GM12878 (cell line): Measurements from ENCODE around the gene LGI2. TPM values are rescaled to one million over a fixed set of nuclear protein-coding genes. Genes with fewer than 3 reads are reported as not detected.
A peak's percentile ranks its signal among the peaks of the same experiment; 100 is the strongest.

Experiments used
- ATAC-seq: fragments of 200-7000 bp; cut with Tn5 transposase; 3 replicates; pipeline ENCODE4 v1.9.1; 2020; ENCODE audit warnings: mild to moderate bottlenecking, moderate library complexity
- BruUV-seq: library from RNA; stranded (reverse); fragments of 400-500 nt; replicated peaks from 2 replicates; lab custom pipeline; 2021; lab: Mats Ljungman, UMichigan
- CTCF ChIA-PET: fragments of 300-600 bp; sonication (Branson Sonifier 250); formaldehyde crosslinking; extraction: SDS; loops from one replicate; lab custom pipeline; 2021; ENCODE audit warnings: inconsistent platforms; lab: Yijun Ruan, JAX
- POLR2A ChIA-PET: fragments of 350-600 bp; formaldehyde crosslinking; extraction: SDS; loops from one replicate; lab custom pipeline; 2021; ENCODE audit warnings: inconsistent platforms; lab: Charles Lee
- RAD21 ChIA-PET: fragments of 300-600 bp; sonication (Branson Sonifier 250); formaldehyde crosslinking; loops from one replicate; lab custom pipeline; 2023; ENCODE audit warnings: antibody characterized with exemption; ENCODE audit not compliant: unreplicated experiment; lab: Charles Lee
- SMC1A ChIA-PET: fragments of 300-600 bp; sonication (Branson Sonifier 250); formaldehyde crosslinking; loops from one replicate; lab custom pipeline; 2023; ENCODE audit not compliant: unreplicated experiment, uncharacterized antibody; lab: Charles Lee
- DNase-seq: peaks from one replicate; pipeline ENCODE4 v3.0.0-alpha.2; 2011; ENCODE audit warnings: low read depth, low spot score
- FAIRE-seq: peaks from 3 replicates; lab custom pipeline; 2011; peaks lifted over from hg19 to GRCh38; lab: Jason Lieb, UNC
- H2AFZ ChIP-seq: 2 replicates; pipeline ENCODE4 v1.6.0; 2011; ENCODE audit warnings: low read depth, low read length, control low read depth; ENCODE audit not compliant: control insufficient read depth
- H3K27ac ChIP-seq: 2 replicates; pipeline ENCODE4 v1.5.1; 2011; ENCODE audit warnings: control low read depth; ENCODE audit not compliant: control insufficient read depth, insufficient read depth
- H3K27me3 ChIP-seq, 2 experiments: replicated peaks in 1 of 2; 2 replicates each; pipeline versions ENCODE4 v1.6.0 to v1.6.1; 2011; ENCODE audit warnings: low read length in 1 of 2; ENCODE audit not compliant: control insufficient read depth in 2 of 2, insufficient read depth in 2 of 2
- H3K36me3 ChIP-seq, 2 experiments: 2 replicates each; pipeline ENCODE4 v1.5.1; 2011; ENCODE audit warnings: low read length in 1 of 2; ENCODE audit not compliant: control insufficient read depth in 2 of 2, insufficient read depth in 2 of 2
- H3K4me1 ChIP-seq: 2 replicates; pipeline ENCODE4 v1.6.1; 2011; ENCODE audit warnings: mild to moderate bottlenecking, low read length, moderate library complexity, mixed read lengths; ENCODE audit not compliant: control insufficient read depth, insufficient read depth
- H3K4me2 ChIP-seq: 2 replicates; pipeline ENCODE4 v1.6.0; 2011; ENCODE audit warnings: control low read depth; ENCODE audit not compliant: control insufficient read depth, insufficient read depth
- H3K4me3 ChIP-seq: fragments of 200-600 bp; sonication (generic); 2 replicates; pipeline ENCODE4 v1.5.1; 2016
- H3K79me2 ChIP-seq: 2 replicates; pipeline ENCODE4 v1.6.0; 2011; ENCODE audit warnings: low read length; ENCODE audit not compliant: control insufficient read depth, insufficient read depth
- H3K9ac ChIP-seq: 2 replicates; pipeline ENCODE4 v1.8.0; 2011; ENCODE audit warnings: low read length, control low read depth, mixed read lengths; ENCODE audit not compliant: control insufficient read depth, insufficient read depth
- H3K9me3 ChIP-seq: replicated peaks from 3 replicates; pipeline ENCODE4 v1.5.1; 2011; ENCODE audit warnings: mild to moderate bottlenecking, low read length; ENCODE audit not compliant: control insufficient read depth, insufficient read depth
- H4K20me1 ChIP-seq: 2 replicates; pipeline ENCODE4 v1.6.0; 2011; ENCODE audit not compliant: control insufficient read depth, insufficient read depth
- IKZF1 ChIP-seq: fragments of 450-650 bp; conservative IDR thresholded peaks from 2 replicates; pipeline ENCODE4 v1.6.1; 2017; ENCODE audit warnings: antibody characterized with exemption, mild to moderate bottlenecking
- MEF2A ChIP-seq: IDR thresholded peaks from 2 replicates; pipeline ENCODE4 v1.6.1; 2011; ENCODE audit warnings: low read depth, mild to moderate bottlenecking, low read length, moderate library complexity; ENCODE audit not compliant: insufficient read depth
- SUZ12 ChIP-seq: fragments of 200-600 bp; sonication (generic); IDR thresholded peaks from one replicate; pipeline ENCODE4 v1.6.1; 2018; ENCODE audit warnings: antibody characterized with exemption, mild to moderate bottlenecking; ENCODE audit not compliant: unreplicated experiment
- WGBS: methylation state at CpG from one replicate; pipeline ENCODE4 v1.1.6; 2016; ENCODE audit warnings: low lambda C conversion rate; ENCODE audit not compliant: insufficient replicate concordance, insufficient coverage; ENCODE audit errors: missing lambda C conversion rate; 5-methylcytosine and 5-hydroxymethylcytosine counted together
- in situ Hi-C: fragments of 300-500 bp; cut with MboI; formaldehyde crosslinking; loops from 9 replicates; pipeline ENCODE4 v1.14.3; 2018; ENCODE audit warnings: mixed read lengths
- intact Hi-C: fragments of 100-400 bp; cut with micrococcal nuclease; formaldehyde crosslinking; loops from one replicate; pipeline ENCODE4 v1.14.2; 2022; ENCODE audit not compliant: unreplicated experiment
- polyA plus RNA-seq, 11 experiments: library from polyadenylated mRNA; depleted of rRNA in 4 of 11; unstranded in 6 of 11; stranded (reverse) in 5 of 11; fragments of >200 nt; fragmentation: Nextera tagmentation in 4 of 11; fragmentation: Illumina TruSeq in 1 of 11; extraction: Ambion mirVana in 4 of 11; extraction: Trizol in 1 of 11; gene quantifications; 1 replicate in 1 of 11; 2 replicates in 10 of 11; pipeline versions ENCODE4 v1.2.1 to v1.2.3, GENCODE V29; 2011 to 2016; ENCODE audit warnings: inconsistent platforms in 2 of 11, missing spikeins in 2 of 11, low read depth in 1 of 11
- total RNA-seq, 4 experiments: library from RNA; depleted of rRNA in 3 of 4; stranded (reverse); fragments of >200 nt in 3 of 4; fragmentation: Illumina TruSeq in 1 of 4; extraction: Trizol in 1 of 4; gene quantifications; 2 replicates each; pipeline versions ENCODE4 v1.2.1 to v1.2.3, GENCODE V29; 2013 to 2021

Gene LGI2
- total and polyA plus RNA-seq, 10 of the 15 experiments (the other 5 are each of a cell fraction or from before 2014, with no cell fraction given): not detected

GRCh38 chr4:25029479-25030276 lies 1.1 kb downstream of the LGI2 start:
- H3K9me3 ChIP-seq: no peaks in the 10 kb centered on the region
- no TSS peak for BruUV-seq
- H4K20me1 ChIP-seq: no peaks in the 10 kb centered on the region
- CTCF ChIA-PET: no interaction called here
- TF ChIP-seq SUZ12 (peak; percentile 27), IKZF1 (no peak)
- H2AFZ ChIP-seq: no peak overlapping the region
- SMC1A ChIA-PET: no interaction called here
- H3K4me1 ChIP-seq: no peaks in the 10 kb centered on the region
- 20% methylated on average over 17 of the region's 19 CpGs for WGBS
- DNase-seq (no peak), FAIRE-seq (no peak), ATAC-seq (no peak)
- H3K4me2 ChIP-seq: no peak overlapping the region
- H3K36me3 ChIP-seq: no peaks in the 10 kb centered on the region; a peak in 1 of 4 replicates
- H3K4me3 ChIP-seq: no peak overlapping the region
- RAD21 ChIA-PET: no interaction called here
- H3K27me3 ChIP-seq: peaks cover 12 to 24% of the 10 kb centered on the region in 2 experiments
- H3K79me2 ChIP-seq: no peaks in the 10 kb centered on the region
- in situ Hi-C loops (no loop called here), intact Hi-C loops (no loop called here)
- H3K27ac ChIP-seq: no peak overlapping the region
- POLR2A ChIA-PET: no interaction called here
- H3K9ac ChIP-seq: no peak overlapping the region

- Histone ChIP-seq H3K4me3 (no peak overlapping the region), H3K27me3 (peaks cover 12 to 24% of the 10 kb centered on the region in 2 experiments), H3K9me3 (no peaks in the 10 kb centered on the region), H3K9ac (no peak overlapping the region), H2AFZ (no peak overlapping the region)
- DNase-seq (no peak), FAIRE-seq (no peak)
- intact Hi-C loops: no loop called here
- no peak for TF ChIP-seq MEF2A
- TF ChIP-seq, all 136 proteins: peak for 0
- ChIA-PET CTCF (no interaction called here), RAD21 (no interaction called here), POLR2A (no interaction called here), SMC1A (no interaction called here)
- no peaks in the 10 kb centered on the region for H3K79me2 ChIP-seq
- no TSS peak for BruUV-seq
- no peaks in the 10 kb centered on the region; a peak in 1 of 4 replicates for H3K36me3 ChIP-seq
- no peak for ATAC-seq
- WGBS: 50% methylated on average over 3 of the region's 3 CpGs
- in situ Hi-C loops: no loop called here
- no peak overlapping the region for H3K4me2 ChIP-seq
- H4K20me1 ChIP-seq: no peaks in the 10 kb centered on the region
- H3K4me1 ChIP-seq: no peaks in the 10 kb centered on the region
- H3K27ac ChIP-seq: no peak overlapping the region
These were observed 1.9 kb downstream of the LGI2 start for GRCh38 chr4:25028851-25029250.
